GM23248 (cell line): ENCODE measurements around the gene PIGR. TPM values are rescaled to one million over a fixed set of nuclear protein-coding genes. Genes with fewer than 3 reads are reported as not detected.

Source experiments
- DNase-seq: peaks from one replicate; pipeline ENCODE4 v3.0.0-alpha.2; 2015
- H2AFZ ChIP-seq: fragments of 200-600 bp; sonication (generic); 2 replicates; pipeline ENCODE4 v1.6.1; 2016; ENCODE audit warnings: antibody characterized with exemption
- H3F3A ChIP-seq: fragments of 200-600 bp; sonication (generic); 2 replicates; pipeline ENCODE4 v1.6.1; 2016; ENCODE audit warnings: mild to moderate bottlenecking, antibody characterized with exemption, mixed run types; ENCODE audit not compliant: insufficient read depth
- H3K27ac ChIP-seq: fragments of 200-600 bp; sonication (generic); 2 replicates; pipeline ENCODE4 v1.5.1; 2016; ENCODE audit warnings: mild to moderate bottlenecking
- H3K27me3 ChIP-seq: fragments of 200-600 bp; sonication (generic); replicated peaks from 2 replicates; pipeline ENCODE4 v1.6.1; 2016; ENCODE audit warnings: mild to moderate bottlenecking; ENCODE audit not compliant: insufficient read depth
- H3K36me3 ChIP-seq: fragments of 200-600 bp; sonication (generic); 2 replicates; pipeline ENCODE4 v1.6.1; 2016; ENCODE audit warnings: low read depth, mild to moderate bottlenecking
- H3K4me1 ChIP-seq: fragments of 200-600 bp; sonication (generic); 2 replicates; pipeline ENCODE4 v1.6.1; 2016; ENCODE audit warnings: mild to moderate bottlenecking; ENCODE audit not compliant: insufficient read depth
- H3K4me2 ChIP-seq: fragments of 200-600 bp; sonication (generic); one replicate; pipeline ENCODE4 v1.6.1; 2016; ENCODE audit warnings: mild to moderate bottlenecking; ENCODE audit not compliant: unreplicated experiment
- H3K4me3 ChIP-seq: fragments of 200-600 bp; sonication (generic); 2 replicates; pipeline ENCODE4 v1.5.1; 2016; ENCODE audit warnings: mild to moderate bottlenecking
- H3K79me2 ChIP-seq: fragments of 200-600 bp; sonication (generic); 2 replicates; pipeline ENCODE4 v1.6.1; 2016; ENCODE audit warnings: mild to moderate bottlenecking; ENCODE audit not compliant: insufficient read depth
- H3K9ac ChIP-seq: fragments of 200-600 bp; sonication (generic); 2 replicates; pipeline ENCODE4 v1.6.1; 2016; ENCODE audit warnings: mild to moderate bottlenecking
- H3K9me2 ChIP-seq: fragments of 200-600 bp; sonication (generic); 2 replicates; pipeline ENCODE4 v1.6.1; 2016; ENCODE audit warnings: mixed run types, mild to moderate bottlenecking, moderate library complexity; ENCODE audit not compliant: insufficient read depth
- H3K9me3 ChIP-seq: fragments of 200-600 bp; sonication (generic); one replicate; pipeline ENCODE4 v1.6.1; 2017; ENCODE audit warnings: low read depth
- H4K20me1 ChIP-seq: fragments of 200-600 bp; sonication (generic); 2 replicates; pipeline ENCODE4 v1.6.0; 2016; ENCODE audit not compliant: insufficient read depth
- EZH2 ChIP-seq: fragments of 200-600 bp; sonication (generic); IDR thresholded peaks from 2 replicates; pipeline ENCODE4 v1.6.1; 2018; ENCODE audit warnings: antibody characterized with exemption, mild to moderate bottlenecking; ENCODE audit not compliant: insufficient read depth, poor library complexity, severe bottlenecking
- EZH2phosphoT487 ChIP-seq: fragments of 200-600 bp; sonication (generic); IDR thresholded peaks from 2 replicates; pipeline ENCODE4 v1.6.1; 2018; ENCODE audit warnings: antibody characterized with exemption, moderate library complexity, mild to moderate bottlenecking, low read depth; ENCODE audit not compliant: insufficient read depth
- WGBS, 2 experiments: methylation state at CpG; one replicate each; pipeline ENCODE4 v1.1.6; 2015 to 2017; ENCODE audit warnings: low lambda C conversion rate in 2 of 2, low coverage in 1 of 2; ENCODE audit errors: missing lambda C conversion rate in 2 of 2; 5-methylcytosine and 5-hydroxymethylcytosine counted together
- in situ Hi-C: fragments of 300-500 bp; cut with MboI; formaldehyde crosslinking; loops from 2 replicates; pipeline ENCODE4 v1.15.0; 2020
- polyA plus RNA-seq: library from polyadenylated mRNA; unstranded; fragments of >200 nt; fragmentation: Nextera tagmentation; extraction: Ambion mirVana; gene quantifications from 2 replicates; pipeline ENCODE4 v1.2.1, GENCODE V29; 2016
- total RNA-seq: library from RNA; depleted of rRNA; stranded (reverse); fragments of >200 nt; shearing (Covaris generic); gene quantifications from 2 replicates; pipeline ENCODE4 v1.2.3, GENCODE V29; 2014

PIGR gene
- total and polyA plus RNA-seq, 2 experiments from 2014 or later: not detected

GRCh38 chr1:206921772-206922265 is 24.4 kb downstream of the PIGR start, which contains the start of gene FCMR:
FCMR (minus strand) TSS chr1:206921941; CDS start chr1:206921854, 87 bp downstream.
- no peaks in the 10 kb centered on the region for H3K9me3 ChIP-seq
- no peak within 1 kb of the TSS for H2AFZ ChIP-seq

GRCh38 chr1:206918076-206918475 is 28.2 kb downstream of the PIGR start:
- H3K27ac ChIP-seq: no peak overlapping the region
- H2AFZ ChIP-seq: no peak overlapping the region
- TF ChIP-seq EZH2phosphoT487 (no peak), EZH2 (no peak)
- H3K9ac ChIP-seq: no peak overlapping the region
- H3K4me3 ChIP-seq: no peak overlapping the region
- no peaks in the 10 kb centered on the region for H3K36me3 ChIP-seq
- no peaks in the 10 kb centered on the region for H3K79me2 ChIP-seq
- H3F3A ChIP-seq: no peaks in the 10 kb centered on the region
- H3K9me3 ChIP-seq: no peaks in the 10 kb centered on the region
- H3K4me2 ChIP-seq: no peak overlapping the region
- H3K4me1 ChIP-seq: no peaks in the 10 kb centered on the region
- in situ Hi-C loops: no loop called here
- WGBS, 2 experiments: 61 to 77% methylated on average over 3 of the region's 3 CpGs
- DNase-seq: no peak
- H4K20me1 ChIP-seq: no peaks in the 10 kb centered on the region
- no peaks in the 10 kb centered on the region for H3K9me2 ChIP-seq
- peaks cover 7% of the 10 kb centered on the region; the same call in 1 of the 2 replicates for H3K27me3 ChIP-seq

More at GRCh38 chr1:206921772-206922265, 24.4 kb downstream of the PIGR start, which contains the start of gene FCMR:
- Histone ChIP-seq H3K9ac (no peak within 1 kb of the TSS), H3K79me2 (no peaks in the 10 kb centered on the region), H3K4me3 (no peak within 1 kb of the TSS), H3K36me3 (no peaks in the 10 kb centered on the region), H3K4me1 (no peaks in the 10 kb centered on the region), H3K9me2 (no peaks in the 10 kb centered on the region), H3F3A (no peaks in the 10 kb centered on the region), H3K27ac (no peak within 1 kb of the TSS), H4K20me1 (no peaks in the 10 kb centered on the region), H3K27me3 (no peaks in the 10 kb centered on the region), H3K4me2 (no peak within 1 kb of the TSS)
- WGBS, 2 experiments: 52 to 53% methylated on average over 7 of the region's 7 CpGs
- in situ Hi-C loops: no loop called here
- no peak for DNase-seq
- TF ChIP-seq EZH2: no peak

GRCh38 chr1:206916000-206916709 is 30.1 kb downstream of the PIGR start:
- in situ Hi-C loops: no loop called here

GRCh38 chr1:206915030-206915735 is 31.1 kb downstream of the PIGR start:
- H2AFZ ChIP-seq: no peak overlapping the region
- no peak overlapping the region for H3K27ac ChIP-seq
- H3K9me3 ChIP-seq: no peaks in the 10 kb centered on the region
- no peaks in the 10 kb centered on the region for H3K36me3 ChIP-seq
- no peak overlapping the region for H3K9ac ChIP-seq
- H3K4me2 ChIP-seq: no peak overlapping the region
- TF ChIP-seq EZH2phosphoT487: no peak
- no peak for TF ChIP-seq EZH2
- peaks cover 8% of the 10 kb centered on the region; the same call in 1 of the 2 replicates for H3F3A ChIP-seq
- no peaks in the 10 kb centered on the region for H4K20me1 ChIP-seq
- H3K27me3 ChIP-seq: peaks cover 7% of the 10 kb centered on the region; the same call in 1 of the 2 replicates
- no peaks in the 10 kb centered on the region for H3K79me2 ChIP-seq
- 76 to 83% methylated on average over 15 of the region's 15 CpGs for WGBS, 2 experiments
- H3K9me2 ChIP-seq: no peaks in the 10 kb centered on the region
- no peaks in the 10 kb centered on the region; the same call in 1 of the 2 replicates for H3K4me1 ChIP-seq
- DNase-seq: no peak
- in situ Hi-C loops: no loop called here
- no peak overlapping the region for H3K4me3 ChIP-seq

More at GRCh38 chr1:206916000-206916709, 30.1 kb downstream of the PIGR start:
- no peak overlapping the region for H2AFZ ChIP-seq
- H3K27ac ChIP-seq: no peak overlapping the region
- WGBS, 2 experiments: 50 to 55% methylated on average over 7 to 8 of the region's 8 CpGs
- TF ChIP-seq EZH2phosphoT487: no peak
- no peak for TF ChIP-seq EZH2
- H3K9me2 ChIP-seq: no peaks in the 10 kb centered on the region
- peaks cover 7% of the 10 kb centered on the region; the same call in 1 of the 2 replicates for H3K27me3 ChIP-seq
- no peak overlapping the region for H3K9ac ChIP-seq
- H3K9me3 ChIP-seq: no peaks in the 10 kb centered on the region
- no peak overlapping the region for H3K4me3 ChIP-seq
- H3K4me2 ChIP-seq: no peak overlapping the region
- H3K36me3 ChIP-seq: no peaks in the 10 kb centered on the region
- no peaks in the 10 kb centered on the region for H3K79me2 ChIP-seq
- no peaks in the 10 kb centered on the region; the same call in 1 of the 2 replicates for H3K4me1 ChIP-seq
- H3F3A ChIP-seq: no peaks in the 10 kb centered on the region
- no peaks in the 10 kb centered on the region for H4K20me1 ChIP-seq
- DNase-seq: no peak
